ENCODE measurements around the gene CPNE4.

Gene CPNE4

DNA sequence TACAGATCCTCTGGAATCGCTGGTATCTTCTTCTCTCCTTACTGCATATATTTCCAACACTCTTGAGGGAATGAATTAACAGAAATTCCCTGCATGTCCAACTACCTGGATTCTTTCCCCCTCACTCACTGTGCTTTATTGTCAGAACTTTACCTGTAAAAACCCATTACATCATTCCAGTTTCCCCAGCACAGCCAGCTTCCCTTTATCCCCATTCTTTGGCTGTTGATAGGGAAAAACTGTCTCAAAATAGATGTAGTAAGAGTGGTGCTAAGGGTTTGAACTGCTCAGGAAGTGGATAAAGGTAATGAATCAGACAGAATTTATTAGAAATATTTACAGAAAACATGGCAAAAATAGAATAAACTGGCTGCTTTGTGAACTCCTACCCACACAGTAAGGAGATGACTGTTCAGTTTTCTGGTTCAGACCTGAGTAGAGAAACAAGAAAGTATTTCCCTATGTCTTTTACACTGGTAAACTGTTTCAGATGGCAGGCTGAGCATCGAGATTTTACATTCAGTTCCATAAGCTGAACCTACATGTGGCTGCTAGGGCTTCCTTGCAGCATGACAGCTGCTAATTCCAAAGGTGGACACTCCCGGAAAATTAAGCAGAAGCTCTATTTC, 188.4 kb downstream of the CPNE4 start:
- no peaks in the 10 kb centered on the region for H3K9me2 ChIP-seq (replicated peaks; ENCODE audit: control insufficient read depth, low read length)
- no peaks in the 10 kb centered on the region for H3K9me3 ChIP-seq (ENCODE audit: control insufficient read depth, insufficient read depth, low read length)
- no peak for TF ChIP-seq EZH2phosphoT487 (IDR thresholded peaks at IDR 0.05; ENCODE audit: borderline replicate concordance, low read length)
- TF ChIP-seq, protein P1, sequence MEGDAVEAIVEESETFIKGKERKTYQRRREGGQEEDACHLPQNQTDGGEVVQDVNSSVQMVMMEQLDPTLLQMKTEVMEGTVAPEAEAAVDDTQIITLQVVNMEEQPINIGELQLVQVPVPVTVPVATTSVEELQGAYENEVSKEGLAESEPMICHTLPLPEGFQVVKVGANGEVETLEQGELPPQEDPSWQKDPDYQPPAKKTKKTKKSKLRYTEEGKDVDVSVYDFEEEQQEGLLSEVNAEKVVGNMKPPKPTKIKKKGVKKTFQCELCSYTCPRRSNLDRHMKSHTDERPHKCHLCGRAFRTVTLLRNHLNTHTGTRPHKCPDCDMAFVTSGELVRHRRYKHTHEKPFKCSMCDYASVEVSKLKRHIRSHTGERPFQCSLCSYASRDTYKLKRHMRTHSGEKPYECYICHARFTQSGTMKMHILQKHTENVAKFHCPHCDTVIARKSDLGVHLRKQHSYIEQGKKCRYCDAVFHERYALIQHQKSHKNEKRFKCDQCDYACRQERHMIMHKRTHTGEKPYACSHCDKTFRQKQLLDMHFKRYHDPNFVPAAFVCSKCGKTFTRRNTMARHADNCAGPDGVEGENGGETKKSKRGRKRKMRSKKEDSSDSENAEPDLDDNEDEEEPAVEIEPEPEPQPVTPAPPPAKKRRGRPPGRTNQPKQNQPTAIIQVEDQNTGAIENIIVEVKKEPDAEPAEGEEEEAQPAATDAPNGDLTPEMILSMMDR (IDR thresholded peaks at IDR 0.05; ENCODE audit: low read depth, low read length, poor library complexity, severe bottlenecking) = no peak
- no peaks in the 10 kb centered on the region for H3K4me1 ChIP-seq (ENCODE audit: control insufficient read depth, low read length)
- H3K27ac ChIP-seq (ENCODE audit: low read depth, low read length) = no peak overlapping the region
- no peak overlapping the region for H3K4me3 ChIP-seq (ENCODE audit: low read length)
- H3F3A ChIP-seq (ENCODE audit: control insufficient read depth, insufficient read depth) = no peaks in the 10 kb centered on the region
- no peaks in the 10 kb centered on the region for H3K36me3 ChIP-seq (ENCODE audit: control insufficient read depth, low read length)
- H3K4me2 ChIP-seq (ENCODE audit: low read length) = no peak overlapping the region
- no peaks in the 10 kb centered on the region for H4K20me1 ChIP-seq (ENCODE audit: control insufficient read depth, insufficient read depth, low read depth, low read length)
- H3K79me2 ChIP-seq (ENCODE audit: control insufficient read depth, low read length) = no peaks in the 10 kb centered on the region
- no peaks in the 10 kb centered on the region for H3K27me3 ChIP-seq (ENCODE audit: control insufficient read depth, low read length)

DNA sequence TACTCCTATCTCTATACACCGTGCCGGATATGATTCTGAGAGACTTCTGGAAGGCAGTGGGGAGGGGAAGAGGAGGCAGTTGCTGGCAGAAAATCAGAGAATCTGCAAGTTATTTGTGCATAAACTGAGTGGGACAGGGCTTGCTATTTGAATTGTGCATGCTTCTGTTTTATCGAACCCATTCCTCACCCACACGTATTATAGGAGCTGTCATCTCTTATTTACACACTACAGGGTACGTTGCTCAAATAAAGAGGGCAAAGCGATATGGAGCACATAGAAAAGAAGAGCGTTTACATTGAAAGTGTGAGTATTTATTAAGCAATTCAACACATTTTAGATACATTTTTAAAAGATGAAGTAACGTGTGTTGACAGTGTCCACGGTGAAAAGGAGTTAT, 191.6 kb downstream of the CPNE4 start:
- Histone ChIP-seq H3K9me3 (ENCODE audit: control insufficient read depth, insufficient read depth, low read length) (no peaks in the 10 kb centered on the region), H3K36me3 (ENCODE audit: control insufficient read depth, low read length) (no peaks in the 10 kb centered on the region), H4K20me1 (ENCODE audit: control insufficient read depth, insufficient read depth, low read depth, low read length) (no peaks in the 10 kb centered on the region), H3F3A (ENCODE audit: control insufficient read depth, insufficient read depth) (no peaks in the 10 kb centered on the region), H3K79me2 (ENCODE audit: control insufficient read depth, low read length) (no peaks in the 10 kb centered on the region), H3K27ac (ENCODE audit: low read depth, low read length) (no peak overlapping the region), H3K4me1 (ENCODE audit: control insufficient read depth, low read length) (no peaks in the 10 kb centered on the region), H3K4me2 (ENCODE audit: low read length) (no peak overlapping the region), H3K9me2 (replicated peaks; ENCODE audit: control insufficient read depth, low read length) (no peaks in the 10 kb centered on the region), H3K4me3 (ENCODE audit: low read length) (no peak overlapping the region), H3K27me3 (ENCODE audit: control insufficient read depth, low read length) (no peaks in the 10 kb centered on the region)
- TF ChIP-seq, protein P1 (IDR thresholded peaks at IDR 0.05; ENCODE audit: low read depth, low read length, poor library complexity, severe bottlenecking) = no peak
- no peak for TF ChIP-seq EZH2phosphoT487 (IDR thresholded peaks at IDR 0.05; ENCODE audit: borderline replicate concordance, low read length)

DNA sequence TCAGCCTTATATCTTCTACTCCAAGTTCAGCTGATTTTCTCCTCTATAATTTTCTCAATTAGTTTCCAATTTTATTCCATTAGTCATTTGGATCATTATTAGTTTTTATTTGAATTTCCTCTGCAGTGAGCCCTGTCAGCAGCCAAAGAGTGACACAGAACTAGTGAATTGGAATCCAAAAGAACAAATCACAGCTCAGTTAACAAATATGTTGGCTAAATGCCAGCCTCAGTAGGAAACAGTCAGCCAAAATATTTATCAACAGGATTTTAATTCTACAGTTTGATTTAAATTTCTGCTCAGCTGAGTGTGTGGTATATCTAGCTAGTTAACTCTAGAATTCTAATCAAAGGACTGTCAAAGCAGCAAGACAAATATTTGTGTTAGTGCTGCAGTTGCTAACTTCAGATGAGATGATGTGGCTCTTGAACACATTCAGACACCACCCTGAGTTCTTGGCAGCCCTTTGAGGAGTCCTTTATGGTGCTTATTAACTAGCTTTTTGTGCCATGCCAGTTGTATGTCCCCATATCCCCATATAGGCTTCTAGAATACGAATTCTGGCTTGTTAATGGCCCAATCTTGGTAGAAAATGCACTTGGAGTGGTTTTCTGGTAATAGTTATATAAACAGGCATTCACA, 194.5 kb downstream of the CPNE4 start:
- Histone ChIP-seq H3K4me3 (ENCODE audit: low read length) (no peak overlapping the region), H3K9me2 (replicated peaks; ENCODE audit: control insufficient read depth, low read length) (no peaks in the 10 kb centered on the region), H3F3A (ENCODE audit: control insufficient read depth, insufficient read depth) (no peaks in the 10 kb centered on the region), H3K27ac (ENCODE audit: low read depth, low read length) (no peak overlapping the region), H3K4me1 (ENCODE audit: control insufficient read depth, low read length) (no peaks in the 10 kb centered on the region), H3K36me3 (ENCODE audit: control insufficient read depth, low read length) (no peaks in the 10 kb centered on the region), H3K79me2 (ENCODE audit: control insufficient read depth, low read length) (no peaks in the 10 kb centered on the region), H3K4me2 (ENCODE audit: low read length) (no peak overlapping the region), H3K9me3 (ENCODE audit: control insufficient read depth, insufficient read depth, low read length) (no peaks in the 10 kb centered on the region), H4K20me1 (ENCODE audit: control insufficient read depth, insufficient read depth, low read depth, low read length) (no peaks in the 10 kb centered on the region), H3K27me3 (ENCODE audit: control insufficient read depth, low read length) (no peaks in the 10 kb centered on the region)
- TF ChIP-seq EZH2phosphoT487 (IDR thresholded peaks at IDR 0.05; ENCODE audit: borderline replicate concordance, low read length) = no peak
- TF ChIP-seq, protein P1 (IDR thresholded peaks at IDR 0.05; ENCODE audit: low read depth, low read length, poor library complexity, severe bottlenecking) = no peak

Data from DOHH2 (cell line).